T-cell (primary cell): ENCODE measurements around the gene SPRED3. TPM values are rescaled to one million over a fixed set of nuclear protein-coding genes. Genes with fewer than 3 reads are reported as not detected.
"Not testable (repeated sequence)": the region's sequence is repeated elsewhere in the genome, so short reads cannot be mapped to it uniquely, and the experiment has no call there.

Source experiments
- ATAC-seq, 4 experiments: fragments of 200-7000 bp in 3 of 4; fragments of 150-1000 bp in 1 of 4; cut with Tn5 transposase; replicated peaks in 1 of 4; 1 replicate in 3 of 4; 2 replicates in 1 of 4; pipeline ENCODE4 v1.10.0; 2021; ENCODE audit warnings: moderate library complexity in 3 of 4, mild to moderate bottlenecking in 2 of 4, moderate number of reproducible peaks in 1 of 4
- CTCF ChIA-PET, 2 donors: fragments of 300-600 bp; sonication (Branson Sonifier 250); formaldehyde crosslinking; loops; one replicate each; lab custom pipeline; 2022; ENCODE audit warnings: antibody characterized with exemption in 2 of 2; lab: Charles Lee
- POLR2A ChIA-PET, 2 donors: fragments of 300-600 bp; sonication (Branson Sonifier 250); formaldehyde crosslinking; loops; one replicate each; lab custom pipeline; 2022; ENCODE audit warnings: antibody characterized with exemption in 2 of 2; lab: Charles Lee
- DNase-seq, 35 experiments: peaks; one replicate each; pipeline versions ENCODE4 v3.0.0 to v3.0.0-alpha.2; 2013 to 2023
- H3K27ac ChIP-seq: one replicate; pipeline ENCODE4 v1.5.1; 2013; ENCODE audit warnings: low read length
- H3K27me3 ChIP-seq, 2 experiments: replicated peaks in 1 of 2; 1 replicate in 1 of 2; 2 replicates in 1 of 2; pipeline versions ENCODE4 v1.6.1 to v1.7.0; 2013; ENCODE audit warnings: low read length in 1 of 2, mixed read lengths in 1 of 2; ENCODE audit not compliant: control insufficient read depth in 2 of 2, insufficient read depth in 2 of 2; ENCODE audit errors: extremely low read depth in 1 of 2
- H3K36me3 ChIP-seq, 2 donors: 1 replicate in 1 of 2; 2 replicates in 1 of 2; pipeline versions ENCODE4 v1.6.1 to v1.7.0; 2013; ENCODE audit warnings: low read length in 1 of 2; ENCODE audit not compliant: control insufficient read depth in 2 of 2, insufficient read depth in 1 of 2; ENCODE audit errors: extremely low read depth in 1 of 2
- H3K4me1 ChIP-seq, 2 experiments: 1 replicate in 1 of 2; 2 replicates in 1 of 2; pipeline versions ENCODE4 v1.6.1 to v1.7.0; 2013; ENCODE audit warnings: low read length in 2 of 2, mixed read lengths in 1 of 2; ENCODE audit not compliant: insufficient read depth in 2 of 2, control insufficient read depth in 1 of 2; ENCODE audit errors: extremely low read depth in 1 of 2
- H3K4me3 ChIP-seq, 2 donors: 1 replicate in 1 of 2; 2 replicates in 1 of 2; pipeline versions ENCODE4 v1.5.1 to v1.7.0; 2013; ENCODE audit warnings: mild to moderate bottlenecking in 2 of 2, low read length in 1 of 2, moderate library complexity in 1 of 2; ENCODE audit not compliant: control insufficient read depth in 1 of 2; ENCODE audit errors: extremely low read depth in 1 of 2
- H3K9me3 ChIP-seq: 2 replicates; pipeline ENCODE4 v1.7.0; 2013
- H3K27ac Mint-ChIP-seq, 2 donors: one replicate each; pipeline ENCODE4 v1.8.0; 2020 to 2021; ENCODE audit warnings: mild to moderate bottlenecking in 2 of 2, mixed read lengths in 2 of 2
- H3K27me3 Mint-ChIP-seq, 2 donors: one replicate each; pipeline ENCODE4 v1.8.0; 2021 to 2022; ENCODE audit warnings: mixed read lengths in 2 of 2
- H3K36me3 Mint-ChIP-seq: one replicate; pipeline ENCODE4 v1.8.0; 2021; ENCODE audit warnings: mixed read lengths
- H3K4me1 Mint-ChIP-seq, 3 donors: one replicate each; pipeline ENCODE4 v1.8.0; 2020 to 2022; ENCODE audit warnings: mixed read lengths in 3 of 3, mild to moderate bottlenecking in 1 of 3
- H3K4me3 Mint-ChIP-seq, 3 donors: one replicate each; pipeline ENCODE4 v1.8.0; 2020 to 2022; ENCODE audit warnings: mild to moderate bottlenecking in 3 of 3, mixed read lengths in 3 of 3, moderate library complexity in 3 of 3
- H3K9me3 Mint-ChIP-seq, 3 donors: one replicate each; pipeline ENCODE4 v1.8.0; 2020 to 2022; ENCODE audit warnings: mixed read lengths in 3 of 3
- WGBS: methylation state at CpG from one replicate; pipeline ENCODE4 v1.1.5; 2013; ENCODE audit warnings: missing lambda C conversion rate; ENCODE audit not compliant: insufficient coverage; 5-methylcytosine and 5-hydroxymethylcytosine counted together
- total RNA-seq, 35 experiments: library from RNA in 6 of 35; stranded (reverse) in 6 of 35; fragments of 120-200 nt in 1 of 35; gene quantifications; one replicate each; pipeline versions ENCODE4 v1.2.1 to v1.2.4 and lab custom pipeline; 2013 to 2026

The SPRED3 gene
- total RNA-seq, 5 donors from 2014 or later (not counting 1 experiment from before 2014, with no cell fraction given), result 0.93 to 2.9 (median 2.1) TPM

- H3K27me3 ChIP-seq, result peaks cover 0 to 35% of the 10 kb centered on the region in 2 experiments
- ChIA-PET CTCF (no interaction called here), POLR2A (no interaction called here)
- no peaks in the 10 kb centered on the region for H3K9me3 Mint-ChIP-seq
- no peak for ATAC-seq
- H3K4me1 Mint-ChIP-seq, result peaks cover 24 to 38% (median 31%) of the 10 kb centered on the region in 3 donors
- no peak overlapping the region for H3K27ac Mint-ChIP-seq
- DNase-seq, result no peak
- peaks cover 5 to 6% of the 10 kb centered on the region in 2 donors for H3K27me3 Mint-ChIP-seq
- H3K9me3 ChIP-seq, result no peaks in the 10 kb centered on the region
- H3K36me3 ChIP-seq, result no peaks in the 10 kb centered on the region
- no peak overlapping the region for H3K4me3 ChIP-seq
- no peak overlapping the region for H3K27ac ChIP-seq
- no peaks in the 10 kb centered on the region for H3K36me3 Mint-ChIP-seq
- 91% methylated on average over 14 of the region's 14 CpGs for WGBS
- H3K4me3 Mint-ChIP-seq, result no peak overlapping the region
- peaks cover 12 to 31% of the 10 kb centered on the region in 2 experiments for H3K4me1 ChIP-seq
These were observed 33.4 kb downstream of the SPRED3 start for GRCh38 chr19:38421856-38422255.

DNA sequence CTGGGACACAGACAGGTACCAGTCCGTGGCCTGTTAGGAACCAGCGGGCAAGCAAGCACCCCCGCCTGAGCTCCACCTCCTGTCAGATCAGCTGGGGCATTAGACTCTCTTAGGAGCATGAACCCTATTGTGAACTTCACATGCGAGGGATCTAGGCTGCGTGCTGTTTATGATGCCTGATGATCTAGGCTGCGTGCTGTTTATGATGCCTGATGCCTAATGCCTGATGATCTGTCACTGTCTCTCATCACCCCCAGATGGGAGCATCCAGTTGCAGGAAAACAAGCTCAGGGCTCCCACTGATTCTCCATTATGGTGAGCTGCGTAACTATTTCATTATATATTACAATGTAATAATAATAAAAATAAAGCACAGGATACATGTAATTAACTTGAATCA is 33.9 kb downstream of the SPRED3 start:
- no peak overlapping the region for H3K4me3 Mint-ChIP-seq
- 94% methylated on average over 6 of the region's 7 CpGs for WGBS
- CTCF ChIA-PET, result no interaction called here
- ATAC-seq, result no peak
- H3K36me3 ChIP-seq, result no peaks in the 10 kb centered on the region
- no peaks in the 10 kb centered on the region for H3K9me3 Mint-ChIP-seq
- H3K27ac Mint-ChIP-seq, result no peak overlapping the region
- H3K4me1 Mint-ChIP-seq, result peaks cover 19 to 32% (median 29%) of the 10 kb centered on the region in 3 donors
- H3K27me3 Mint-ChIP-seq, result peaks cover 5 to 6% of the 10 kb centered on the region in 2 donors
- no peaks in the 10 kb centered on the region for H3K36me3 Mint-ChIP-seq
- no peak overlapping the region for H3K4me3 ChIP-seq
- no peak overlapping the region for H3K27ac ChIP-seq
- no peak for DNase-seq
- H3K4me1 ChIP-seq, result peaks cover 11 to 29% of the 10 kb centered on the region in 2 experiments
- peaks cover 0 to 38% of the 10 kb centered on the region in 2 experiments for H3K27me3 ChIP-seq
- POLR2A ChIA-PET, result no interaction called here
- H3K9me3 ChIP-seq, result no peaks in the 10 kb centered on the region

GRCh38 chr19:38424272-38424671 is 35.8 kb downstream of the SPRED3 start:
- ChIA-PET CTCF (interaction anchor here in 1 of 2 donors (0.7 kb wide), 1 partner anchor 1804 kb away, joined by 3 read pairs; no protein-coding TSS in a partner anchor), POLR2A (no interaction called here)
- Histone ChIP-seq H3K27ac (no peak overlapping the region), H3K9me3 (no peaks in the 10 kb centered on the region), H3K36me3 (no peaks in the 10 kb centered on the region), H3K4me1 (peaks cover 0 to 23% of the 10 kb centered on the region in 2 experiments), H3K4me3 (no peak overlapping the region), H3K27me3 (peaks cover 0 to 42% of the 10 kb centered on the region in 2 experiments)
- H3K36me3 Mint-ChIP-seq, result no peaks in the 10 kb centered on the region
- WGBS, result 71% methylated on average over 1 of the region's 5 CpGs
- no peaks in the 10 kb centered on the region for H3K9me3 Mint-ChIP-seq
- ATAC-seq (no peak), DNase-seq (no peak)
- no peak overlapping the region for H3K27ac Mint-ChIP-seq
- H3K4me3 Mint-ChIP-seq, result no peak overlapping the region
- H3K27me3 Mint-ChIP-seq, result peaks cover 8 to 15% of the 10 kb centered on the region in 2 donors
- H3K4me1 Mint-ChIP-seq, result peaks cover 15 to 20% (median 20%) of the 10 kb centered on the region in 3 donors

GRCh38 chr19:38425222-38425809 is 36.8 kb downstream of the SPRED3 start:
- WGBS, result 94% methylated on average over 3 of the region's 7 CpGs
- H3K27ac Mint-ChIP-seq, result no peak overlapping the region
- H3K36me3 Mint-ChIP-seq, result no peaks in the 10 kb centered on the region
- H3K4me1 Mint-ChIP-seq, result peaks cover 18 to 24% (median 23%) of the 10 kb centered on the region in 3 donors
- no peak for ATAC-seq
- Histone ChIP-seq H3K27ac (no peak overlapping the region), H3K4me3 (no peak overlapping the region), H3K36me3 (no peaks in the 10 kb centered on the region), H3K27me3 (peaks cover 0 to 34% of the 10 kb centered on the region in 2 experiments), H3K9me3 (no peaks in the 10 kb centered on the region), H3K4me1 (peaks cover 0 to 23% of the 10 kb centered on the region in 2 experiments)
- ChIA-PET POLR2A (no interaction called here), CTCF (no interaction called here)
- no peak for DNase-seq
- no peaks in the 10 kb centered on the region for H3K9me3 Mint-ChIP-seq
- H3K4me3 Mint-ChIP-seq, result peak overlapping the region in 1 of 3 donors; percentile 27
- H3K27me3 Mint-ChIP-seq, result peaks cover 8 to 18% of the 10 kb centered on the region in 2 donors

DNA sequence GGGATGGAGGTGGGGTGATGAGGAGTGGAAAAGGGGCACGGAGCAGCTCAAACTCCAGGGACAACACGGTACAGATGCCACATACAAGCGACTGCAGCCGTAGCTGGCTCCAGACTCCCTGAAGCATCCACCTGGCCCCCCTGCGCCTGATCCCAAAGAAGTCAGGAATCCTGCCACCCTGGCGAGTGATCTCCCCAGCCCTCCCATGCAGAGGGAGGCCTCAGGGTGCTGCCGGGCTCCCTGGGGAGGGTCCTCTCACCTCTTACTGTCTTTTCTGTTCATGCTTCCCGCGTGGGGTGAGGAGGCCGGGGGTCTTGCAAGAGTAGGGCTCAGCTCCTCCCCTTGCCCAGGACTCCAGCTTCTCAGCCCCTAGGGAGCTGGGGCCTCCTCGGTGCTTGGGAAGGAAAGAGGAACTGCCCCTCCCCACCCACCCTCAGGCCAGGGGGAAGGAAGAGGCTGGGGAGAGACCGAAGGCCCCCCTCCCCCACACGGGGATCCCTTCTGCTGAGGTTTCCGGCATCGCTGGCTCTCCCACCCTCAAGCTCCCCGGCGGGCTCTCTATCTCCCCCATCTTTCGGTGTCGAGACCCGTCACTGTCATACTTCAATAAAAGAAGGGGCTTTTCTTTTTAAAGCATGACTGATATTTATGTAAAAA is 37.4 kb downstream of the SPRED3 start, which contains the start of gene RASGRP4:
RASGRP4 (minus strand) TSS at position 410 of the 657 bp plus-strand sequence; CDS start at position 282, 128 bp downstream.
- Histone ChIP-seq H3K4me1 (peaks cover 0 to 23% of the 10 kb centered on the region in 2 experiments), H3K4me3 (peak within 1 kb of the TSS in 1 of 2 donors; percentile 17), H3K9me3 (no peaks in the 10 kb centered on the region), H3K27ac (no peak within 1 kb of the TSS), H3K36me3 (no peaks in the 10 kb centered on the region), H3K27me3 (peaks cover 0 to 33% of the 10 kb centered on the region in 2 experiments)
- Mint-ChIP-seq H3K4me1 (peaks cover 18 to 24% (median 23%) of the 10 kb centered on the region in 3 donors), H3K27ac (no peak within 1 kb of the TSS), H3K9me3 (no peaks in the 10 kb centered on the region), H3K4me3 (peak within 1 kb of the TSS; percentile 26 to 68 (median 40)), H3K36me3 (no peaks in the 10 kb centered on the region), H3K27me3 (peaks cover 8 to 18% of the 10 kb centered on the region in 2 donors)
- ATAC-seq (peak; percentile 40 to 78 (median 54)), DNase-seq (peak in 30 of 35 experiments; percentile 12 to 58 (median 28))
- ChIA-PET POLR2A (no interaction called here), CTCF (interaction anchor here in 1 of 2 donors (0.5 kb wide), 1 partner anchor 520 kb away, joined by 3 read pairs; the partner anchor contains the start of gene WDR87)
- WGBS, result 67% methylated on average over 6 of the region's 20 CpGs

- H3K36me3 ChIP-seq, H3K9me3 ChIP-seq, H3K36me3 Mint-ChIP-seq, CTCF ChIA-PET, POLR2A ChIA-PET, H3K4me3 ChIP-seq, H3K27ac ChIP-seq, H3K9me3 Mint-ChIP-seq: not testable (repeated sequence)
- WGBS, result 51% methylated on average over 6 of the region's 17 CpGs
- H3K27me3 ChIP-seq, result peaks cover 0 to 32% of the 10 kb centered on the region in 2 experiments
- H3K4me1 ChIP-seq, result peaks cover 0 to 23% of the 10 kb centered on the region in 2 experiments
- H3K27ac Mint-ChIP-seq, result peak overlapping the region in 1 of 2 donors; percentile 43
- peaks cover 18 to 24% (median 23%) of the 10 kb centered on the region in 3 donors for H3K4me1 Mint-ChIP-seq
- peaks cover 8 to 18% of the 10 kb centered on the region in 2 donors for H3K27me3 Mint-ChIP-seq
- ATAC-seq (peak in 2 of 4 experiments; percentile 20 to 77), DNase-seq (peak in 1 of 35 experiments; percentile 53)
- peak overlapping the region in 1 of 3 donors; percentile 21 for H3K4me3 Mint-ChIP-seq
These were observed 38.7 kb downstream of the SPRED3 start for GRCh38 chr19:38427035-38427677.
